ENCODE results near the gene BBS7. TPM values are rescaled to one million over a fixed set of nuclear protein-coding genes. Genes with fewer than 3 reads are reported as not detected.

The BBS7 gene
- total and polyA plus RNA-seq, 9 of the 15 experiments (the other 6 are each of a cell fraction or from before 2014, with no cell fraction given): 13.4 to 25.8 (median 16.4) TPM

GRCh38 chr4:121790976-121791375 is 79.3 kb downstream of the BBS7 start (continued):
- TF ChIP-seq ZNF143 (CRISPR knock-in tag; IDR thresholded peaks at IDR 0.05) (no peak), SMARCA4 (IDR thresholded peaks at IDR 0.05) (peak; percentile 91), POLR2AphosphoS5 (IDR thresholded peaks at IDR 0.05; ENCODE audit: control insufficient read depth, insufficient read depth, low read depth, low read length) (peak; percentile 92), KLF10 (CRISPR knock-in tag; IDR thresholded peaks at IDR 0.05) (no peak), TBL1XR1 (IDR thresholded peaks at IDR 0.05; ENCODE audit: low read length in 2 of 2) (peak in 1 of 2 experiments; percentile 88; a peak in 2 of 4 replicates), PHF21A (IDR thresholded peaks at IDR 0.05; ENCODE audit: borderline replicate concordance, low read depth) (no peak), SMARCC2 (IDR thresholded peaks at IDR 0.05; ENCODE audit: low read depth) (peak; percentile 75; the same call in 1 of the 2 replicates), NFATC3 (IDR thresholded peaks at IDR 0.05) (no peak), CBX5 (IDR thresholded peaks at IDR 0.05; ENCODE audit: borderline replicate concordance, low read depth) (no peak), ZFX (CRISPR knock-in tag; IDR thresholded peaks at IDR 0.05) (no peak), THAP12 (CRISPR knock-in tag; IDR thresholded peaks at IDR 0.05) (no peak), JUNB (CRISPR knock-in tag; conservative IDR thresholded peaks at IDR 0.05) (no peak), TFAP4 (CRISPR knock-in tag; IDR thresholded peaks at IDR 0.05; ENCODE audit: borderline replicate concordance) (peak; percentile 26; the same call in 1 of the 2 replicates), CCAR2 (IDR thresholded peaks at IDR 0.05; ENCODE audit: low read depth, low read length) (no peak), EP400 (IDR thresholded peaks at IDR 0.05) (peak; percentile 52; the same call in 1 of the 2 replicates), ZNF644 (tag; IDR thresholded peaks at IDR 0.05; ENCODE audit: low read depth) (peak; percentile 69; the same call in 1 of the 2 replicates), CC2D1A (IDR thresholded peaks at IDR 0.05) (peak; percentile 62; the same call in 1 of the 2 replicates), TCF7L2 (IDR thresholded peaks at IDR 0.05; ENCODE audit: low read depth, low read length) (no peak), HOMEZ (CRISPR knock-in tag; IDR thresholded peaks at IDR 0.05) (no peak), ZNF12 (CRISPR knock-in tag; IDR thresholded peaks at IDR 0.05) (no peak), ZC3H4 (CRISPR knock-in tag; IDR thresholded peaks at IDR 0.05; ENCODE audit: borderline replicate concordance) (no peak), RHOXF2B (CRISPR knock-in tag; conservative IDR thresholded peaks at IDR 0.05) (no peak), ZNF347 (CRISPR knock-in tag; IDR thresholded peaks at IDR 0.05; ENCODE audit: low read depth) (no peak)
